Testis (tissue), 2 donors: ENCODE results near the gene NPL.

Experiments used
- CTCF ChIP-seq, 3 experiments: fragments of 450-650 bp in 2 of 3; fragments of 200-600 bp in 1 of 3; sonication (generic) in 1 of 3; IDR thresholded peaks; one replicate each; pipeline ENCODE4 v1.5.1; 2016 to 2019; ENCODE audit warnings: antibody characterized with exemption in 3 of 3, mild to moderate bottlenecking in 2 of 3, moderate library complexity in 1 of 3
- POLR2A ChIP-seq: fragments of 450-650 bp; IDR thresholded peaks from one replicate; pipeline ENCODE4 v1.6.1; 2017; ENCODE audit warnings: antibody characterized with exemption, mild to moderate bottlenecking, moderate library complexity

- TF ChIP-seq CTCF (IDR thresholded peaks at IDR 0.05) (no peak), POLR2A (no peak)
These were observed 56.3 kb downstream of the NPL start for GRCh38 chr1:182845894-182846293.
